Activated CD4-positive, alpha-beta T cell treated with anti-CD3 and anti-CD28 coated beads, Interleukin-2, amount 50 U/mL, for 16 hours (primary cell): ENCODE measurements around the gene RNGTT.
A peak's percentile ranks its signal among the peaks of the same experiment; 100 is the strongest.

Source experiments
- DNase-seq: peaks from one replicate; pipeline ENCODE4 v3.0.0-alpha.2; 2020

Gene RNGTT

GRCh38 chr6:88708197-88708744, 255.1 kb downstream of the RNGTT start:
- no peak for DNase-seq

DNA sequence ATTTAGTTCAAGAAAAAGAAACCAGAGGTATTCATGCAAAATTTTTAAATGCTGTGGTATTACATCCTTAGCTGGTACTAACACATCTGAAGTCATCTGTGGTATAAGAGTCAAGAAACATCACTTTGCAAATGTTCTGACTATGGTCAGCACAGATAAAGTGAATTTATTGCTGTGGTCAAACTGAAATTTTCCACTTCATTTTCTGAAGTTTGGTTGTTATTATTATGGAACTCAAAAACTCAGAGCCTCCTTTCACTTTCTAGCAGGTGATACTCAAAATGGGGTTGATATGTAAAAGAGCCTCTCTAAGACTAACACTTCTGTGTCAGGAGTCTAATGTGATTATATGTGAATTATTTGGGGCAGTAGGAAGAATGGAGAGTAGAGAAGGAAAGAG, 257.8 kb downstream of the RNGTT start:
- DNase-seq = peak; percentile 5

DNA sequence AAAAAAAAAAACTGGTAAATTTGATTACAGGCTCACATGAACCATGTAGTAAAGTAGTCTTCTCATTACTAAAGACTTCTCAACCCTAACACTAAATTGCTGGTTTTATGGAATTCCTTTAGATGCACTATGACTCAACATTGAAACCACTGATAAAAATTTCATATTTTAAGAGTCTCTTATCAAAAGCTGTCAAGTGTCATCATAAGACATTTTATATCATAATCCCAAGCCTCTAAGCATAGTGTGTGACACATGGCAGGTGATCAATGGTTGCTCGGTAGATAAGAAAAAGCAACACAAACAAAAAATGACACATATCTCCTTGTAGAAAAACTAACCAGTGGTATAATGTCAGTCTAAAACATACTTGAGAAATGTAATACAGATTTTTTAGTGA, 258.4 kb downstream of the RNGTT start:
- DNase-seq = no peak

DNA sequence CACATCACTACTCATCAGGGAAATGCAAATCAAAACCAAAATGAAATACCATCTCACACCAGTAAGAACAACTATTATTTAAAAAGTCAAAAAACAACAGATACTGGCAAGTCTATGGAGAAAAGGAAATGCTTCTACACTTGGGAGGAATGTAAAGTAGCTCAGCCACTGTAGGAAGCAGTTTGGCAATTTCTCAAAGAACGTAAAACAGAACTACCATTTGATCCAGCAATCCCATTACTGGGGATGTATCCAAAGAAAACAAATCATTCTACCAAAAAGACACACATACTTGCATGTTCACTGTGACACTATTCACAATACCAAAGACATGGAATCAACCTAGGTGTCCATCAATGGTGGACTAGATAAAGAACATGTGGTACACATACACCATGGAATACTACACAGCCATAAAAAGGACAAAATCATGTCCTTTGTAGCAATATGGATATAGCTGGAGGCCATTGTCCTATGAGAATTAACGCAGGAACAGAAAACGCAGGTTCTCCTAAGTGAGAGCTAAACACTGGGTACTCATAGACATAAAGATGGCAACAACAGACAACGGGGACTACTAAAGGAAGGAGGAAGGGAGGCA, 260.4 kb downstream of the RNGTT start:
- DNase-seq = no peak

GRCh38 chr6:88698661-88699060, 264.8 kb downstream of the RNGTT start:
- no peak for DNase-seq

GRCh38 chr6:88695937-88696336, 267.5 kb downstream of the RNGTT start:
- DNase-seq = no peak

DNA sequence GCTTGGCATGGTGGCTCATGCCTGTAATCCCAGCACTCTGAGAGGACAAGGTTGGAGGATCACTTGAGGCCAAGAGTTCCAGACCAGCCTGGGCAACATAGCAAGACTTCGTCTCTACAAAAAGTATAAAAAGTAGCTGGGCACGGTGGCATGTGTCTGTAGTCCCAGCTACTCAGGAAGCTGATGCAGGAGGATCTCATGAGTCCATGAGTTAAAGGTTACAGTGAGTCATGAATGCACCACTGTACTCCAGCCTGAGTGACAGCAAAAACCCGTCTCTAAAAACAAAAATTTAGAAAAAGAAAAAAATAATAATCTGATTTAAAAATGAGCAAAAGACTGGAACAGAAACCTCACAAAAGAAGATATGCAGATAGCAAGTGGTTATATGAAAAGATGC, 279.7 kb downstream of the RNGTT start:
- no peak for DNase-seq

GRCh38 chr6:88680654-88681053, 282.8 kb downstream of the RNGTT start:
- DNase-seq = no peak

- DNase-seq = no peak
These were observed 283.6 kb downstream of the RNGTT start for GRCh38 chr6:88679841-88680240.

- DNase-seq = no peak
These were observed 286.1 kb downstream of the RNGTT start for GRCh38 chr6:88677356-88677755.

DNA sequence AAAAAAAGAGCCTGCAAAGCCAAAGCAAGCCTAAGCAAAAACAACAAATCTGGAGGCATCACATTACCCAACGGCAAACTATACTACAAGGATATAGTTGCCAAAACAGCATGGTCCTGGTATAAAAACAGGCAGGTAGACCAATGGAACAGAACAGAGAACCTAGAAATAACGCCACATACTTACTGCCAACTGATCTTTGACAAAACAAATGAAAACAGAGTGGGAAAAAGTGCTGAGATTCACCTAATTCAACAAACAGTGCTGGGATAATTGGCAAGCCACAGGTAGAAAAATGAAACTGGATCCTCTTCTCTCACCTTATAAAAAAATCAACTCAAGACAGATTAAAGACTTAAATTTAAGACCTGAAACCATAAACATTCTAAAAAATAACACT, 291.8 kb downstream of the RNGTT start:
- DNase-seq = no peak

DNA sequence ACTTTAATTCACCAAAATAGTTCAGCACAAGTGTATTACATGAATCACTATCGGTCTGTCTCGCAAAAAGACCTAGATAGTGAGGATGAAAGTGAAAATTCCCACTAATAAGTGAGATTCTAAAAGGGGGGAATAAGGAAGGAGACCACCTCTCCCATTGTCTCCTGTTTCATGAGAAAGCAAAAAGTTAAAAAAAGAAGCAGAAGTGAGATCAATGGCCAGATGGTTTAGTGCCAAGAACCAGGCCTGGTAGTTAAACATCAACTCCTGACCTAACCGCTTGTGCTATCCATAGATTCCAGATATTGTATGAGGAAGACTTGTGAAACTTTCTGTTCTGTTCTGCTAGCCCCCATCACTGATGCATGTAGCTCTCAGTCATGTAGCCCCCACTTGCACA, 293.0 kb downstream of the RNGTT start:
- no peak for DNase-seq

DNA sequence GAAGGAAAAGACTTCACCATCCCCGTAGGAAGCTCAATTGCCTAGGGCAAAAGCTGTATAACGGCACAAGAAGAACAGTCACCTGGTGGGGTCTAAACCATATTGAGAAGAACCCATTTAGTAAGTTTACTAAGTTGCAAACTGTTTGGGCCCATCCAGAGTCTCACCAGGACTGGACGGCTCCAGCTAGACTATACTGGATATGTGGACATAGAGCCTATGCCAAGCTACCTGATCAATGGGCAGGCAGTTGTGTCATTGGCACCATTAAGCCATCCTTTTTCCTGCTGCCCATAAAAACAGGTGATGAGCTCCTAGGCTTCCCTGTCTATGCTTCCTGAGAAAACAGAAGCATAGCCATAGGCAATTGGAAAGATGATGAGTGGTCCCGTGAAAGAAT, 293.9 kb downstream of the RNGTT start:
- DNase-seq = no peak

DNA sequence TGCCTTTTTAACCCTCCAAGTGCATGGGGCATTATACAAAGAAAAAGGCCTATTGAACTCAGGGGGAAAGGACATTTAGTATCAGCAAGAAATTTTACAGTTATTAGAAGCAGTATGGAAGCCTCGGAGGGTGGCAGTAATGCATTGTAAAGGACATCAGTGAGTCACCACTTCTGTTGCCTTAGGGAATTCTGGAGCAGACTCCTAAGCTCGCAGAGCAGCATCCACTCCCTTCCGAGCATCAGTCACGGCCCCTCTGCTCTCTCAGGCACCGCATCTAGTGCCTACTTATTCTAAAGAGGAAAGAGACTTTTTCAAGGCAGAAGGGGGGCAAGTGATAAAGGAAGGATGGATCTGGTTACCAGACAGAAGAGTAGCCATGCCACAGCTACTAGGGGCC, 296.5 kb downstream of the RNGTT start:
- no peak for DNase-seq

- no peak for DNase-seq
These were observed 298.3 kb downstream of the RNGTT start for GRCh38 chr6:88665131-88665530.

DNA sequence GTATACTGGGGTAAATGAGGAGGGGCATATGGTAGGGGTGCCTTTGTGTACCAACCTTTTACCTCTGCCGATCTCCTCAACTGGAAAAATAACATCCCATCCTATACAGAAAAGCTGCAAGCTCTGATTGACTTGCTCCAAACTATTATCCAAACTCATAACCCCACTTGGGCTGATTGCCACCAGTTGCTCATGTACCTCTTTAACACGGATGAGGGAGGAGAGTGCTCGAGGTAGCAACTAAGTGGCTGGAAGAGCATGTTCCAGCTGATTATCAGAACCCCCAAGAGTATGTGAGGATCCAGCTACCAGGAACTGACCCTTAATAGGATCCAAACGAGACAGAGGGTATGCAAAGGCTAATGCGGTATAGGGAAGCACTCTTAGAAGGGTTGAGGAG, 299.6 kb downstream of the RNGTT start:
- DNase-seq = no peak

GRCh38 chr6:88662653-88663174, 300.7 kb downstream of the RNGTT start:
- DNase-seq = peak; percentile 57

DNA sequence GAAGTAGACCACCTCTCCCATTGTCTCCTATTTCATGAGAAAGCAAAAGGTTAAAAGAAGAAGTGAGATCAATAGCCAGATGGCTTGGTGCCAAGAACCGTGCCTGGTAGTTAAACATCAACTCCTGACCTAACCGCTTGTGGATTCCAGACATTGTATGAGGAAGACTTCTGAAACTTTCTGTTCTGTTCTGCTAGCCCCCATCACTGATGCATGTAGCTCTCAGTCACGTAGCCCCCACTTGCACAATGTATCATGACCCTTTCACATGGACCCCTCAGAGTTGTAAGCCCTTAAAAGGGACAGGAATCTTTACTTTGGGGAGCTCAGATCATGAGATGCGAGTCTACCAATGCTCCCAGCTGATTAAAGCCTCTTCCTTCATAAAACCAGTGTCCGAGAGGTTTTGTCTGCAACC, 301.2 kb downstream of the RNGTT start:
- DNase-seq = no peak

- no peak for DNase-seq
These were observed 302.3 kb downstream of the RNGTT start for GRCh38 chr6:88661136-88661535.

DNA sequence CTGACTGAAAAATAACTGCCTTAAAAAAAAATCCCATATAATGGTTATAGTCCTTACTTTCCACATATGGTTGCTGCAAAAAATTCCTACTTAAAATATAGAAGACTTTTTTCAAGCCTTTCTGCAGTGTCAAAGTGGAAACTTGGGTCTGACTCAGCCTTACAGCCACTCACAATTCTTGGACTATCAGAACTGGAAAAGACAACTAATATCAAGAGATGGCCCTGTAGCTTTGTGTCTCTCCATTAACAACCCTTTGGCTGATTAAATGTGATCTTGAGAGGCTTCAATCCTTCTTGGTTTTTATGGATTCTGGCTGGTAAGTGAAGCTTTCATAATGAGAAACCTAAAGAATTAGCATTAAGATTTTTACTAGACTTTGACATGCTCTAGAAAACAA, 307.8 kb downstream of the RNGTT start:
- DNase-seq = peak; percentile 25

DNA sequence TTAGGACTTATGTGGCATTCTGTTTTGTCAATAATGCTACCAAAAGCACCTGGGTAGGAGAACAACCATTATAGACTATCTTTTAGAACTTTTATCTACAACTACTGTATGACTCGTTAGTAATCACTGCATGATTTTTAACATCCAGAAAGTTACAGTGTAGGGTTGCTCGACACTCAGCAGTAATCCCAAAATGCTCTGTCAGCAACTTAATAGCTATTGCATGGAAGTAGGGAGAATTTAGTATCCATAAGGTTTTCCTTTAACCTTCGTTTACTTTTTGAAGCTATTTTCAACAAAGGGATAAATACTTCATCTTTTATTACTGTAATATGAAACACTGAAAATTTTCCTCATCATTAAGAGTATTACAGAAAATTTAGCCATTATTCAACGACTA, 309.5 kb downstream of the RNGTT start:
- no peak for DNase-seq

- DNase-seq = no peak
These were observed 312.0 kb downstream of the RNGTT start for GRCh38 chr6:88651400-88651799.

DNA sequence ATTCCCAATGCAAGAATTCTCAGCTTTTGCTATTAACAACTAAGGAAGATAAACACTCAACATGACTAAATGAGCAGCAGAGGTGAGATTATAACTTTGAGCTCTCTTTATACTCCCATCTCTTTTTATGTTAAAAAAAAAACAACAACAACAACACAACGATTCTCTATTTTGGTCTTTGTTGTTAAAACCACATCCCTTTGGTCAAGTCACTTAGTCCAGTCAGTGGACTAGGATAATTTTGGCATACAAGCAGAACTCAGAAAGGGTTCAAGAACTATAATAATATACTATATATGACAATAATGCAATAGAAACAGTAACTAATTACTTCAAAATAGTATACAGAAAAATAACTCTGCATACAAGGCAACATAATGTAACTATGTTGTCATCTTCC, 312.4 kb downstream of the RNGTT start:
- no peak for DNase-seq

- peak; percentile 57 for DNase-seq
These were observed 313.3 kb downstream of the RNGTT start for GRCh38 chr6:88650029-88650619.
